K562 (cell line): Measurements from ENCODE around the gene IPO9. TPM values are rescaled to one million over a fixed set of nuclear protein-coding genes. Genes with fewer than 3 reads are reported as not detected.

ENCODE experiments used
- ATAC-seq: fragments of 200-7000 bp; cut with Tn5 transposase; 3 replicates; pipeline ENCODE4 v1.9.1; 2020; ENCODE audit warnings: moderate library complexity
- BruUV-seq: library from RNA; stranded (reverse); fragments of 400-500 nt; replicated peaks from 2 replicates; lab custom pipeline; 2021; lab: Mats Ljungman, UMichigan
- CTCF ChIA-PET: fragments of 300-600 bp; formaldehyde crosslinking; extraction: SDS; loops from one replicate; lab custom pipeline; 2021; ENCODE audit warnings: low intra/inter-chr PET ratio; lab: Yijun Ruan, JAX
- POLR2A ChIA-PET: fragments of 300-600, 350-650 bp; sonication (Branson Sonifier 250); formaldehyde crosslinking; extraction: SDS; loops from one replicate; lab custom pipeline; 2021; ENCODE audit warnings: antibody characterized with exemption, inconsistent platforms; lab: Yijun Ruan, JAX
- DNase-seq, 4 experiments: peaks; one replicate each; pipeline versions ENCODE4 v3.0.0 to v3.0.0-alpha.2; 2011 to 2018; ENCODE audit warnings: low spot score in 3 of 4, mixed read lengths in 3 of 4; ENCODE audit errors: extremely low read depth in 1 of 4
- FAIRE-seq: peaks from 2 replicates; lab custom pipeline; 2011; peaks lifted over from hg19 to GRCh38; lab: Jason Lieb, UNC
- H2AFZ ChIP-seq: 2 replicates; pipeline ENCODE4 v1.6.0; 2011; ENCODE audit warnings: low read depth, low read length, control low read depth, inconsistent platforms
- H3K27ac ChIP-seq: fragments of 200-600 bp; 3 replicates; pipeline ENCODE4 v1.8.0; 2011; ENCODE audit warnings: low read depth, mild to moderate bottlenecking, control low read depth, inconsistent platforms, low read length, moderate library complexity, mixed read lengths; ENCODE audit errors: extremely low read depth
- H3K27me3 ChIP-seq, 2 experiments: fragments of 300-600 bp in 1 of 2; 2 replicates in 1 of 2; 3 replicates in 1 of 2; pipeline versions ENCODE4 v1.6.0 to v1.8.0; 2011; ENCODE audit warnings: inconsistent platforms in 2 of 2, low read length in 2 of 2, mild to moderate bottlenecking in 1 of 2, mixed read lengths in 1 of 2, moderate library complexity in 1 of 2; ENCODE audit not compliant: control insufficient read depth in 2 of 2, insufficient read depth in 2 of 2
- H3K36me3 ChIP-seq: fragments of 300-600 bp; 3 replicates; pipeline ENCODE4 v1.8.0; 2011; ENCODE audit warnings: mild to moderate bottlenecking, low read length, inconsistent platforms; ENCODE audit not compliant: control insufficient read depth, insufficient read depth
- H3K4me1 ChIP-seq, 2 experiments: fragments of 200-600 bp in 1 of 2; replicated peaks in 1 of 2; 2 replicates in 1 of 2; 3 replicates in 1 of 2; pipeline versions ENCODE4 v1.5.1 to v1.8.0; 2011; ENCODE audit warnings: inconsistent platforms in 2 of 2, low read length in 2 of 2, mild to moderate bottlenecking in 1 of 2, mixed read lengths in 1 of 2, moderate library complexity in 1 of 2; ENCODE audit not compliant: control insufficient read depth in 2 of 2, insufficient read depth in 2 of 2
- H3K4me2 ChIP-seq: 2 replicates; pipeline ENCODE4 v1.6.1; 2011; ENCODE audit warnings: low read length, control low read depth, inconsistent platforms, mixed read lengths; ENCODE audit not compliant: insufficient read depth
- H3K4me3 ChIP-seq: fragments of 200-600 bp; sonication (generic), shearing (Covaris generic); 2 replicates; pipeline ENCODE4 v1.5.1; 2016; ENCODE audit warnings: control low read depth, inconsistent platforms
- H3K79me2 ChIP-seq: fragments of 200-600 bp; 3 replicates; pipeline ENCODE4 v1.8.0; 2011; ENCODE audit warnings: low read length, inconsistent platforms; ENCODE audit not compliant: control insufficient read depth, insufficient read depth
- H3K9ac ChIP-seq, 2 experiments: 2 replicates each; pipeline versions ENCODE4 v1.6.0 to v1.6.1; 2011; ENCODE audit warnings: low read depth in 2 of 2, low read length in 2 of 2, control low read depth in 1 of 2, inconsistent platforms in 1 of 2, mild to moderate bottlenecking in 1 of 2, mixed read lengths in 1 of 2; ENCODE audit not compliant: insufficient read depth in 1 of 2
- H3K9me1 ChIP-seq: one replicate; pipeline ENCODE4 v1.6.0; 2011; ENCODE audit warnings: inconsistent platforms, mild to moderate bottlenecking, low read length, moderate library complexity; ENCODE audit not compliant: control insufficient read depth, insufficient read depth
- H3K9me3 ChIP-seq: replicated peaks from 2 replicates; pipeline ENCODE4 v1.5.1; 2011; ENCODE audit warnings: low read depth, low read length, inconsistent platforms; ENCODE audit not compliant: control insufficient read depth, insufficient read depth
- H4K20me1 ChIP-seq: replicated peaks from 2 replicates; pipeline ENCODE4 v1.6.1; 2011; ENCODE audit warnings: low read length, inconsistent platforms, mixed read lengths; ENCODE audit not compliant: control insufficient read depth, insufficient read depth
- CTCF ChIP-seq, 3 experiments: IDR thresholded peaks in 2 of 3; conservative IDR thresholded peaks in 1 of 3; 2 replicates each; pipeline ENCODE4 v1.5.1; 2011 to 2012; ENCODE audit warnings: low read length in 3 of 3, mild to moderate bottlenecking in 3 of 3, control low read depth in 2 of 3, improper control_type of control experiment in 1 of 3, inconsistent platforms in 1 of 3, low read depth in 1 of 3, mixed read lengths in 1 of 3, moderate library complexity in 1 of 3; ENCODE audit not compliant: insufficient read depth in 2 of 3
- KAT7 ChIP-seq: sonication (generic); formaldehyde crosslinking; IDR thresholded peaks from 2 replicates; pipeline ENCODE4 v1.8.0; 2022; ENCODE audit warnings: missing genetic modification reagents, mild to moderate bottlenecking, borderline replicate concordance
- MNT ChIP-seq, 2 experiments: fragments of 450-650 bp; conservative IDR thresholded peaks; 2 replicates each; pipeline ENCODE4 v1.6.1; 2017; ENCODE audit warnings: mild to moderate bottlenecking in 2 of 2, moderate library complexity in 2 of 2
- POLR2AphosphoS5 ChIP-seq: IDR thresholded peaks from 2 replicates; pipeline ENCODE4 v1.6.1; 2011; ENCODE audit warnings: mild to moderate bottlenecking, low read depth, low read length, moderate library complexity; ENCODE audit not compliant: control insufficient read depth, insufficient read depth
- RAD21 ChIP-seq, 2 experiments: fragments of 250-450 bp in 1 of 2; fragments of 450-650 bp in 1 of 2; sonication (Bioruptor Pico) in 1 of 2; formaldehyde crosslinking in 1 of 2; IDR thresholded peaks in 1 of 2; conservative IDR thresholded peaks in 1 of 2; 2 replicates each; pipeline versions ENCODE4 v1.4.0 to v1.8.0; 2020 to 2022; ENCODE audit warnings: mild to moderate bottlenecking in 2 of 2, moderate library complexity in 1 of 2
- SMC3 ChIP-seq: conservative IDR thresholded peaks from 2 replicates; pipeline ENCODE4 v1.6.1; 2011; ENCODE audit warnings: low read depth, low read length, improper control_type of control experiment; ENCODE audit not compliant: insufficient read depth
- ZNF263 ChIP-seq: sonication (generic); formaldehyde crosslinking; IDR thresholded peaks from 2 replicates; pipeline ENCODE4 v1.8.0; 2022; ENCODE audit warnings: mild to moderate bottlenecking, missing genetic modification reagents, borderline replicate concordance
- WGBS: fragments of 100-300 bp; shearing (Covaris generic); methylation state at CpG from one replicate; pipeline ENCODE4 v1.1.6; 2016; ENCODE audit warnings: low coverage, mixed read lengths; ENCODE audit not compliant: insufficient coverage; ENCODE audit errors: missing lambda C conversion rate; 5-methylcytosine and 5-hydroxymethylcytosine counted together
- in situ Hi-C: fragments of 300-500 bp; cut with MboI; formaldehyde crosslinking; loops from 4 replicates; pipeline ENCODE4 v1.15.0; 2018; ENCODE audit warnings: inconsistent platforms, mixed read lengths
- intact Hi-C: fragments of 100-400 bp; cut with micrococcal nuclease; formaldehyde crosslinking; loops from 2 replicates; pipeline ENCODE4 v1.14.2; 2022
- polyA plus RNA-seq, 8 experiments: library from polyadenylated mRNA; depleted of rRNA in 4 of 8; stranded (reverse) in 5 of 8; unstranded in 3 of 8; fragments of >200 nt; fragmentation: Nextera tagmentation in 2 of 8; fragmentation: Illumina TruSeq in 1 of 8; extraction: Ambion mirVana in 2 of 8; extraction: Trizol in 1 of 8; gene quantifications; 2 replicates each; pipeline versions ENCODE4 v1.2.1 to v1.2.3, GENCODE V29; 2011 to 2014; ENCODE audit warnings: inconsistent platforms in 1 of 8, missing spikeins in 1 of 8
- total RNA-seq, 7 experiments: library from RNA; depleted of rRNA in 6 of 7; stranded (reverse); fragments of >200 nt in 6 of 7; fragmentation: Illumina TruSeq in 2 of 7; extraction: Trizol in 2 of 7; gene quantifications; 2 replicates each; pipeline versions ENCODE4 v1.2.1 to v1.2.3, GENCODE V29; 2011 to 2021; ENCODE audit warnings: low replicate concordance in 1 of 7

IPO9 gene
- total and polyA plus RNA-seq, 9 of the 15 experiments (the other 6 are each of a cell fraction or from before 2014, with no cell fraction given): 27.9 to 78.6 (median 43.9) TPM

- no TSS peak for BruUV-seq
- H3K79me2 ChIP-seq: no peaks in the 10 kb centered on the region
- H3K36me3 ChIP-seq: peaks cover 80% of the 10 kb centered on the region
- no peaks in the 10 kb centered on the region for H3K9me1 ChIP-seq
- intact Hi-C loops: no loop called here
- POLR2A ChIA-PET: interaction anchor here (0.6 to 1.7 kb wide), 8 partner anchors 9 to 334 kb away, joined by 3 to 9 read pairs (median 4); partner anchors contain the start of gene IPO9
- H3K4me3 ChIP-seq: no peak overlapping the region
- H3K4me1 ChIP-seq: no peaks in the 10 kb centered on the region
- ATAC-seq (no peak), FAIRE-seq (no peak), DNase-seq (no peak)
- no peak overlapping the region for H3K9ac ChIP-seq
- no peak overlapping the region for H3K4me2 ChIP-seq
- peaks cover 4% of the 10 kb centered on the region for H4K20me1 ChIP-seq
- peak; percentile 10; the same call in 1 of the 2 replicates for TF ChIP-seq POLR2AphosphoS5
- TF ChIP-seq KAT7: no peak
- peak; percentile 78; the same call in 1 of the 2 replicates for TF ChIP-seq ZNF263 (CRISPR knock-in tag)
- in situ Hi-C loops: no loop called here
- CTCF ChIA-PET: no interaction called here
- WGBS: 100% methylated on average over 1 of the region's 1 CpG
- H2AFZ ChIP-seq: no peak overlapping the region
- H3K27me3 ChIP-seq: no peaks in the 10 kb centered on the region
- no peaks in the 10 kb centered on the region for H3K9me3 ChIP-seq
- no peak overlapping the region for H3K27ac ChIP-seq
Measured at GRCh38 chr1:201874672-201875071, 45.7 kb downstream of the IPO9 start.

GRCh38 chr1:201876148-201876818 is 47.3 kb downstream of the IPO9 start:
- intact Hi-C loops: no loop called here
- H3K27me3 ChIP-seq: no peaks in the 10 kb centered on the region
- no peaks in the 10 kb centered on the region for H3K79me2 ChIP-seq
- H2AFZ ChIP-seq: no peak overlapping the region
- no peak overlapping the region for H3K27ac ChIP-seq
- no peaks in the 10 kb centered on the region for H3K9me3 ChIP-seq
- H3K36me3 ChIP-seq: peaks cover 64% of the 10 kb centered on the region
- WGBS: 70% methylated on average over 8 of the region's 8 CpGs
- POLR2A ChIA-PET: no interaction called here
- in situ Hi-C loops: no loop called here
- FAIRE-seq (no peak), ATAC-seq (peak; percentile 68), DNase-seq (peak; percentile 27 to 48 (median 44))
- BruUV-seq: no TSS peak
- CTCF ChIA-PET: interaction anchor here (0.6 to 1.2 kb wide), 2 partner anchors 96 to 166 kb away, joined by 3 to 6 read pairs; no protein-coding TSS in a partner anchor
- no peaks in the 10 kb centered on the region for H3K9me1 ChIP-seq
- no peak overlapping the region for H3K4me2 ChIP-seq
- H4K20me1 ChIP-seq: peaks cover 4% of the 10 kb centered on the region
- no peak overlapping the region for H3K9ac ChIP-seq
- no peaks in the 10 kb centered on the region for H3K4me1 ChIP-seq
- TF ChIP-seq RAD21 (CRISPR knock-in tag; conservative IDR thresholded peaks at IDR 0.05 in 1 of 2, IDR thresholded peaks at IDR 0.05 in 1 of 2): peak in 1 of 2 experiments; percentile 42; a peak in 2 of 4 replicates
- peak; percentile 53 to 68 (median 61) for TF ChIP-seq CTCF (IDR thresholded peaks at IDR 0.05 in 2 of 3, conservative IDR thresholded peaks at IDR 0.05 in 1 of 3; ENCODE audit: insufficient read depth in 2 of 3, low read depth in 1 of 3, low read length in 3 of 3)
- no peak for TF ChIP-seq MNT (conservative IDR thresholded peaks at IDR 0.05)
- TF ChIP-seq SMC3: 0 out of 2 replicates have a peak, but pooled peaks have one; percentile 35
- H3K4me3 ChIP-seq: no peak overlapping the region
